NOMO-1 treated with dmso at 0.1 percent for 144 hours (cell line): ENCODE results near the gene C2CD2L.
"Not testable (repeated sequence)": the region's sequence is repeated elsewhere in the genome, so short reads cannot be mapped to it uniquely, and the experiment has no call there.

Experiments used
- DNase-seq: peaks from one replicate; lab custom pipeline; 2025; ENCODE audit not compliant: unreplicated experiment; lab: John Stamatoyannopoulos, UW

Gene C2CD2L

GRCh38 chr11:119149018-119149785 lies 42.1 kb downstream of the C2CD2L start, which contains the start of gene ABCG4:
TSS of gene ABCG4 (plus strand) at chr11:119149052. CDS start at chr11:119149966, 914 bp downstream.
- DNase-seq = no peak

DNA sequence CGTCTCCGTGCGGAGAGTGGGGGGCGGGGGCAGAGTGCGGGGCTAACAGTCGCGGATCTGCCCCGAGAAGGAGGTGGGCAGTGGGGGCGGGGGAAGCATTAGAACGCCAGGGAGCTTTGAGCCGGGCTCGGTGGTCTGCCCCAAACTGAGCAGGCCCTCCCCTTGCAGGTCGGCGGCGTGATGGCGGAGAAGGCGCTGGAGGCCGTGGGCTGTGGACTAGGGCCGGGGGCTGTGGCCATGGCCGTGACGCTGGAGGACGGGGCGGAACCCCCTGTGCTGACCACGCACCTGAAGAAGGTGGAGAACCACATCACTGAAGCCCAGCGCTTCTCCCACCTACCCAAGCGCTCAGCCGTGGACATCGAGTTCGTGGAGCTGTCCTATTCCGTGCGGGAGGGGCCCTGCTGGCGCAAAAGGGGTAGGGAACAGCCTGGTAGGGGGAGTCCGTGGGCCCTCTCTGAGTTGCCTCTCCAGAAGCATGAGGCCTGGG lies 42.7 kb downstream of the C2CD2L start:
- DNase-seq = no peak

GRCh38 chr11:119152043-119152442 lies 44.9 kb downstream of the C2CD2L start:
- DNase-seq = no peak

DNA sequence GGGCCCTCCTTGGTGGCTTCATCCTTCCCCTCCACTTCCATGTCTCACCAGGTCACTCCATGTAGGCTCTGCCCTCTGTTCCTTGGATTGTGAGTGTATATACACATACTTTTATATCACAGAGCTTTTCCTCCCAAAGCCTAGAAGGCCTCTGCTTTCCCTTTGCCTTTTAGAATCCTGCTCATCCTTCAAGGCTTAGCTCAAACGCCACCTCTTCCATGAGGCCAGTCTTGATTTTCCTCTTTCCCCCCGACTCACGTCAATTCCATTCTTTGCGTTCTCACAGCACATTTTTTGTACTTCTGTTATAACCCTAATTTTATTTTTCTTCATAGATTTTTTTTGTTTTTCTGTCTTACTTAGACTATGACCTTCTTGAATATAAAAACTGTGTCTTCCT lies 45.5 kb downstream of the C2CD2L start:
- no peak for DNase-seq

GRCh38 chr11:119153049-119153818 lies 46.1 kb downstream of the C2CD2L start:
- DNase-seq = no peak

GRCh38 chr11:119154178-119154577 lies 47.0 kb downstream of the C2CD2L start:
- no peak for DNase-seq

DNA sequence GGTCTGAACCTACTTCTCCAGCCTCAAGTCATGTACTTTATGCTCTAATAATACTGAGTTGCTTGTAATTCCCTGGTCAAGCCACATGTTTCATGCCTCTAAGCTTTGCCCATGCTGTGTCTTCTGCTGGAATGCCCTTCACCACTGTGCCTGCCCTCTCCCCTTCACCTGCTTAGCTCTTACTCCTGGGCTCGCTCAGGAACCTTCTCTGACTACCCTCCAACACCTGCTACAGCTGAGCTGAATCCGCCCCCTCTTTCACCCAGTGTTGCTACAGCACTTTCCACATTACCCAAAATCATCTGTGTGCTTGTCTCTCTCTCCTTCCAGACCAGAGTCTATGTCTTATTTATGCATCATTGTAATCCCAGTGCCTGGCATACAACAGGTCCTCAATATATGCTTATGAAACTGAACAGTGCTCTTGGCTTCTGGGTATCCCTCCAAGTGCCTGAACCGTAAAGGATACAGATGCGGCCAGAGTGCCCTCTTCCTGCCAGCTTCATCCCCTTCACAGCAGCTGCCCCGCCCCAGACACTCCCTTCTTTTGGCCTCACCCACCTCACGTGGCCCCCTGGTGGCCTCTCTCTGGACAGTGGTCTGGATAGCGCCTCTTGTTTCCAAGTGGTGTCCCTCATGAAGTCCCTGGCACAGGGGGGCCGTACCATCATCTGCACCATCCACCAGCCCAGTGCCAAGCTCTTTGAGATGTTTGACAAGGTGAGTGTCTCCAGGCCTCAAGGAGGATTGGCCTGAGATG lies 48.8 kb downstream of the C2CD2L start:
- DNase-seq = no peak

DNA sequence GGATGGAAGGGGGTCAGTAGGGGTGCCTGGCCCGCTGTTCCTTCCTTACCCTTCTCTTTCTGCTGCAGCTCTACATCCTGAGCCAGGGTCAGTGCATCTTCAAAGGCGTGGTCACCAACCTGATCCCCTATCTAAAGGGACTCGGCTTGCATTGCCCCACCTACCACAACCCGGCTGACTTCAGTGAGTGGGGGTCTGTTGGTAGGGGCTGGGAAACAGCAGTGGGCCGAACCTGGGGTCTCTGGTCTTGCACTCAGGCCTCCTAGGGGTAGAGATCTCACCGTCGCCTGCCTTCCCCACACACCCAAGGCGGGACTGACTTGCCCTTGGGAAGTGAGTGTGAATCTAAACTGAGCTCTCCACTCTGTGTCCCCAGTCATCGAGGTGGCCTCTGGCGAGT lies 49.4 kb downstream of the C2CD2L start:
- no peak for DNase-seq

DNA sequence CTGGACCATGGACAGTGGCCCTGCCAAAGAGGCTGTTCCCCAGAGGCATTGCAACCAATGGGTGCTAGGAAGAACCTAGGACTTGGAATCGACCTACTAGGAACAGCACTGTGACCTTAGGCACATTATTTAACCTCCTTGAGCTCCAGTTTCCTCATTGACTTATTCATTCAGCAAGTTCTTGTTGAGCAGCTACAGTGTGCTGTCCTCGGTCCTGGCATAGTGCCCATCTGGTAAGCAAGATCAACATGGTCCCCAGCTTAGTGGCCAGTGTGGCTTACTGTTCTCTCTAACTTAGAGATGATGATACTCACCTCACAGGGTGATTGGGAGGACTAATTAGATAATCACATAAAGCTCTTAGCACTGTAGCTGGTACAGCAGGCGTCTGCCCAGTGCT lies 49.9 kb downstream of the C2CD2L start:
- DNase-seq = no peak

- DNase-seq = no peak
These were observed 51.3 kb downstream of the C2CD2L start for GRCh38 chr11:119158467-119158866.

GRCh38 chr11:119160151-119160550 lies 53.0 kb downstream of the C2CD2L start:
- DNase-seq = no peak

- DNase-seq = no peak
These were observed 54.7 kb downstream of the C2CD2L start for GRCh38 chr11:119161871-119162270.

DNA sequence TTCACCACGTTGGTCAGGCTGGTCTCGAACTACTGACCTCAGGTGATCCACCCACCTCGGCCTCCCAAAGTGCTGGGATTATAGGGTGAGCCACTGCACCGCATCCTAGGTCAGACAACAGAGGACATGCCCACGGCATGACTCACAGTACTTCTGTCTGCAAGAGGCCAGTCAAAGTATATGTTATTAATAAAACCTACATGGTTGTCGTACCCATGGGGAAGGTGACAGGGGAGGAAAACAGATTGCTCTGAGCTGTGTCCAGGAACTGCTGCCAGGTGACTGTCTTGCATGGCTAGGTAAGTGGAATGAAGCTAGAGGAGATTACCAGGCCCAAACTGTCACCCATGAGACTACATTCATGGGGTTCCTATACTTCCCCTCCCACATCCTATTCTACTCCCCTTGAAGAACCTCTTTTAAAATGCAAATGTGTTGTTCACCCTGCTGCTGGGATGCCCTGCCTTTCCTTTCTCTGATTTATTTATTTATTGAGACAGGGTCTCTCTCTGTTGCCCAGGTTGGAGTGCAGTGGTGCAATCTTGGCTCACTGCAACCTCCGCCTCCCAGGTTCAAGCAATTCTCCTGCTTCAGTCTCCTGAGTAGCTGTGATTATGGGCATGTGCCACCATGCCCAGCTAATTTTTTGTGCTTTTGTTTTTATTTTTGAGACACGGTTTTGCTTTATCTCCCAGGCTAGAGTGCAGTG lies 59.4 kb downstream of the C2CD2L start:
- no peak for DNase-seq

DNA sequence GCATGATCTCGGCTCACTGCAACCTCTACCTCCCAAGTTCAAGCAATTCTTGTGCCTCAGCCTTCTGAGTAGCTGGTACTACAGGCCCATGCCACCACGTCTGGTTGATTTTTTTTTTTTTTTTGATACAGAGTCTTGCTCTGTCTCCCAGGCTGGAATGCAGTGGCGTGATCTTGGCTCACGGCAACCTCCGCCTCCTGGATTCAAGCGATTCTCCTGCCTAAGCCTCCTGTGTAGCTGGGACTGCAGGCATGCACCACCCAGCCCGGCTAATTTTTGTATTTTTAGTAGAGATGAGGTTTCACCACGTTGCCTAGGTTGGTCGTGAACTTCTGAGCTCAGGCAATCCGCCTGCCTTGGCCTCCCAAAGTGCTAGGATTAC lies 59.9 kb downstream of the C2CD2L start:
- not testable (repeated sequence) for DNase-seq

- no peak for DNase-seq
These were observed 60.8 kb downstream of the C2CD2L start for GRCh38 chr11:119167933-119168332.
